H9 (cell line): ENCODE data around the gene UMPS. TPM values are rescaled to one million over a fixed set of nuclear protein-coding genes. Genes with fewer than 3 reads are reported as not detected.

Experiments
- DNase-seq: peaks from one replicate; pipeline ENCODE4 v3.0.0-alpha.2; 2017
- H2AFZ ChIP-seq: one replicate; pipeline ENCODE4 v1.6.1; 2013; ENCODE audit warnings: mild to moderate bottlenecking, low read length, control low read depth, moderate library complexity
- H2AK5ac ChIP-seq: 2 replicates; pipeline ENCODE4 v1.6.1; 2013; ENCODE audit warnings: low read length, control low read depth, mixed read lengths; ENCODE audit not compliant: insufficient read length
- H2BK120ac ChIP-seq: one replicate; pipeline ENCODE4 v1.6.1; 2013; ENCODE audit warnings: low read depth, mild to moderate bottlenecking, low read length, control low read depth, inconsistent platforms; ENCODE audit not compliant: poor library complexity, severe bottlenecking
- H2BK12ac ChIP-seq: 2 replicates; pipeline ENCODE4 v1.6.1; 2013; ENCODE audit warnings: low read length, control low read depth, mixed read lengths, low read depth; ENCODE audit not compliant: insufficient read length
- H2BK15ac ChIP-seq: 2 replicates; pipeline ENCODE4 v1.6.1; 2013; ENCODE audit warnings: low read depth, low read length, control low read depth
- H2BK20ac ChIP-seq: one replicate; pipeline ENCODE4 v1.6.1; 2013; ENCODE audit warnings: low read depth, mild to moderate bottlenecking, low read length, control low read depth, inconsistent platforms; ENCODE audit not compliant: poor library complexity, severe bottlenecking
- H2BK5ac ChIP-seq: 2 replicates; pipeline ENCODE4 v1.6.1; 2013; ENCODE audit warnings: low read length, control low read depth, mixed read lengths; ENCODE audit not compliant: insufficient read length
- H3K14ac ChIP-seq: 2 replicates; pipeline ENCODE4 v1.6.1; 2013; ENCODE audit warnings: low read length, control low read depth; ENCODE audit not compliant: insufficient read depth
- H3K18ac ChIP-seq: 2 replicates; pipeline ENCODE4 v1.6.1; 2013; ENCODE audit warnings: low read depth, mild to moderate bottlenecking, mixed read lengths, low read length, control low read depth; ENCODE audit not compliant: insufficient read length
- H3K23ac ChIP-seq: 2 replicates; pipeline ENCODE4 v1.6.1; 2013; ENCODE audit warnings: low read length, control low read depth, mixed read lengths, low read depth; ENCODE audit not compliant: insufficient read length
- H3K23me2 ChIP-seq: 2 replicates; pipeline ENCODE4 v1.6.1; 2013; ENCODE audit warnings: low read depth, mild to moderate bottlenecking, mixed read lengths, low read length, control low read depth; ENCODE audit not compliant: insufficient read length, poor library complexity, severe bottlenecking
- H3K27ac ChIP-seq: 2 replicates; pipeline ENCODE4 v1.5.1; 2013; ENCODE audit warnings: low read length, control low read depth, mixed read lengths, low read depth; ENCODE audit not compliant: insufficient read length
- H3K27me3 ChIP-seq: 2 replicates; pipeline ENCODE4 v1.6.1; 2013; ENCODE audit warnings: low read length, control low read depth, inconsistent platforms; ENCODE audit not compliant: insufficient read depth
- H3K4ac ChIP-seq: 2 replicates; pipeline ENCODE4 v1.6.1; 2013; ENCODE audit warnings: low read depth, mild to moderate bottlenecking, control low read depth, inconsistent platforms, low read length, moderate library complexity
- H3K4me1 ChIP-seq: 2 replicates; pipeline ENCODE4 v1.6.1; 2013; ENCODE audit warnings: low read length, control low read depth, inconsistent platforms; ENCODE audit not compliant: insufficient read depth
- H3K4me2 ChIP-seq: 2 replicates; pipeline ENCODE4 v1.6.1; 2013; ENCODE audit warnings: low read length, control low read depth, mixed read lengths; ENCODE audit not compliant: insufficient read length, insufficient read depth
- H3K56ac ChIP-seq: 2 replicates; pipeline ENCODE4 v1.6.1; 2013; ENCODE audit warnings: low read depth, mild to moderate bottlenecking, mixed read lengths, low read length, control low read depth; ENCODE audit not compliant: insufficient read length
- H3K79me1 ChIP-seq: 2 replicates; pipeline ENCODE4 v1.6.1; 2013; ENCODE audit warnings: low read depth, mild to moderate bottlenecking, moderate library complexity, low read length, control low read depth, inconsistent platforms; ENCODE audit not compliant: insufficient read depth, poor library complexity, severe bottlenecking
- H3K79me2 ChIP-seq: 2 replicates; pipeline ENCODE4 v1.6.1; 2013; ENCODE audit warnings: low read length, control low read depth, inconsistent platforms; ENCODE audit not compliant: insufficient read depth
- H3K9ac ChIP-seq: 2 replicates; pipeline ENCODE4 v1.6.1; 2013; ENCODE audit warnings: low read length, control low read depth, mixed read lengths; ENCODE audit not compliant: insufficient read length; ENCODE audit errors: extremely low read depth
- H3K9me3 ChIP-seq: one replicate; pipeline ENCODE4 v1.6.1; 2013; ENCODE audit warnings: low read depth, low read length, inconsistent platforms; ENCODE audit not compliant: control insufficient read depth
- H3T11ph ChIP-seq: one replicate; pipeline ENCODE4 v1.6.1; 2013; ENCODE audit warnings: mild to moderate bottlenecking, low read length, control low read depth, inconsistent platforms
- H4K20me1 ChIP-seq: one replicate; pipeline ENCODE4 v1.6.1; 2013; ENCODE audit not compliant: control insufficient read depth, insufficient read length, insufficient read depth
- H4K5ac ChIP-seq: 2 replicates; pipeline ENCODE4 v1.6.1; 2013; ENCODE audit warnings: low read depth, mild to moderate bottlenecking, mixed read lengths, low read length, control low read depth; ENCODE audit not compliant: insufficient read length
- H4K8ac ChIP-seq: replicated peaks from 2 replicates; pipeline ENCODE4 v1.6.1; 2013; ENCODE audit warnings: low read length, control low read depth, mixed read lengths, low read depth; ENCODE audit not compliant: insufficient read length
- H4K91ac ChIP-seq: 2 replicates; pipeline ENCODE4 v1.6.1; 2013; ENCODE audit warnings: low read depth, mild to moderate bottlenecking, moderate library complexity, mixed read lengths, low read length, control low read depth; ENCODE audit not compliant: insufficient read length
- H3K27ac Mint-ChIP-seq, 3 experiments: 2 replicates in 2 of 3; 3 replicates in 1 of 3; pipeline ENCODE4 v1.8.0; 2020 to 2021; ENCODE audit warnings: mixed read lengths in 3 of 3, mild to moderate bottlenecking in 1 of 3, moderate library complexity in 1 of 3
- H3K27me3 Mint-ChIP-seq: 2 replicates; pipeline ENCODE4 v1.8.0; 2021; ENCODE audit warnings: low read depth, mild to moderate bottlenecking, moderate library complexity, mixed read lengths
- H3K36me3 Mint-ChIP-seq, 3 experiments: 2 replicates in 2 of 3; 3 replicates in 1 of 3; pipeline ENCODE4 v1.8.0; 2020 to 2021; ENCODE audit warnings: low read depth in 3 of 3, mixed read lengths in 3 of 3; ENCODE audit not compliant: insufficient read depth in 1 of 3
- H3K4me1 Mint-ChIP-seq, 2 experiments: 2 replicates each; pipeline ENCODE4 v1.8.0; 2020; ENCODE audit warnings: mixed read lengths in 2 of 2
- H3K4me3 Mint-ChIP-seq, 2 experiments: 2 replicates in 1 of 2; 3 replicates in 1 of 2; pipeline ENCODE4 v1.8.0; 2020 to 2021; ENCODE audit warnings: mild to moderate bottlenecking in 2 of 2, mixed read lengths in 2 of 2, moderate library complexity in 1 of 2
- H3K9me3 Mint-ChIP-seq, 2 experiments: 2 replicates in 1 of 2; 3 replicates in 1 of 2; pipeline ENCODE4 v1.8.0; 2020; ENCODE audit warnings: mild to moderate bottlenecking in 2 of 2, mixed read lengths in 2 of 2, moderate library complexity in 1 of 2
- WGBS: extraction: QIAGEN DNeasy Blood & Tissue Kit; methylation state at CpG from one replicate; pipeline ENCODE4 v1.1.7; 2013; ENCODE audit warnings: missing lambda C conversion rate, low lambda C conversion rate, mixed read lengths; ENCODE audit not compliant: insufficient read length; ENCODE audit errors: extremely low coverage; 5-methylcytosine and 5-hydroxymethylcytosine counted together
- total RNA-seq: library from RNA; stranded (reverse); gene quantifications from 2 replicates; pipeline ENCODE4 v1.2.1, GENCODE V29; 2021
- TF ChIP-seq, protein P1 (sequence below): fragments of 200-600 bp; sonication (generic); conservative IDR thresholded peaks from 3 replicates; pipeline ENCODE4 v1.8.0; 2021; ENCODE audit warnings: antibody characterized with exemption, mild to moderate bottlenecking

The UMPS gene
- total RNA-seq, 1 experiment from 2014 or later = 65.4 TPM

GRCh38 chr3:124787476-124788195, 57.4 kb downstream of the UMPS start:
- Histone ChIP-seq H3K4me1 (no peaks in the 10 kb centered on the region), H3K14ac (no peak overlapping the region)

More at GRCh38 chr3:124787476-124788195, 57.4 kb downstream of the UMPS start:
- Histone ChIP-seq H2AFZ (no peak overlapping the region), H3K9me3 (no peaks in the 10 kb centered on the region), H3K27ac (no peak overlapping the region), H3K9ac (no peak overlapping the region), H4K91ac (no peak overlapping the region), H2BK120ac (no peak overlapping the region), H2BK12ac (no peak overlapping the region), H2BK15ac (no peak overlapping the region), H3K27me3 (no peaks in the 10 kb centered on the region; the same call in 1 of the 2 replicates), H3K4me2 (no peak overlapping the region), H2AK5ac (no peak overlapping the region), H3K23ac (no peak overlapping the region), H3T11ph (no peak overlapping the region), H4K8ac (no peak overlapping the region), H2BK20ac (no peak overlapping the region), H4K5ac (no peak overlapping the region), H3K23me2 (no peaks in the 10 kb centered on the region), H2BK5ac (no peak overlapping the region), H3K56ac (no peak overlapping the region), H4K20me1 (no peaks in the 10 kb centered on the region), H3K79me2 (peaks cover 1% of the 10 kb centered on the region; the same call in 1 of the 2 replicates), H3K4ac (no peak overlapping the region), H3K18ac (no peak overlapping the region), H3K79me1 (no peaks in the 10 kb centered on the region)
- TF ChIP-seq, protein P1, sequence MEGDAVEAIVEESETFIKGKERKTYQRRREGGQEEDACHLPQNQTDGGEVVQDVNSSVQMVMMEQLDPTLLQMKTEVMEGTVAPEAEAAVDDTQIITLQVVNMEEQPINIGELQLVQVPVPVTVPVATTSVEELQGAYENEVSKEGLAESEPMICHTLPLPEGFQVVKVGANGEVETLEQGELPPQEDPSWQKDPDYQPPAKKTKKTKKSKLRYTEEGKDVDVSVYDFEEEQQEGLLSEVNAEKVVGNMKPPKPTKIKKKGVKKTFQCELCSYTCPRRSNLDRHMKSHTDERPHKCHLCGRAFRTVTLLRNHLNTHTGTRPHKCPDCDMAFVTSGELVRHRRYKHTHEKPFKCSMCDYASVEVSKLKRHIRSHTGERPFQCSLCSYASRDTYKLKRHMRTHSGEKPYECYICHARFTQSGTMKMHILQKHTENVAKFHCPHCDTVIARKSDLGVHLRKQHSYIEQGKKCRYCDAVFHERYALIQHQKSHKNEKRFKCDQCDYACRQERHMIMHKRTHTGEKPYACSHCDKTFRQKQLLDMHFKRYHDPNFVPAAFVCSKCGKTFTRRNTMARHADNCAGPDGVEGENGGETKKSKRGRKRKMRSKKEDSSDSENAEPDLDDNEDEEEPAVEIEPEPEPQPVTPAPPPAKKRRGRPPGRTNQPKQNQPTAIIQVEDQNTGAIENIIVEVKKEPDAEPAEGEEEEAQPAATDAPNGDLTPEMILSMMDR = no peak
- Mint-ChIP-seq H3K27me3 (no peaks in the 10 kb centered on the region), H3K27ac (peak overlapping the region in 1 of 3 experiments; percentile 60; a peak in 1 of 7 replicates), H3K36me3 (peaks cover 0 to 49% (median 8%) of the 10 kb centered on the region in 3 experiments; a peak in 5 of 7 replicates), H3K4me1 (peaks cover 3 to 4% of the 10 kb centered on the region in 2 experiments; a peak in 3 of 4 replicates), H3K4me3 (no peak overlapping the region), H3K9me3 (no peaks in the 10 kb centered on the region)
- DNase-seq = no peak
- no CpG with 5 or more reads among the region's 3 CpGs for WGBS
